HG03159 (cell line): ENCODE results near the gene HSD17B2.

Source experiments
- ATAC-seq: cut with Tn5 transposase; IDR thresholded peaks from one replicate; pipeline ENCODE4 v1.9.1; 2021; ENCODE audit warnings: mild to moderate bottlenecking, moderate library complexity; ENCODE audit not compliant: unreplicated experiment

The HSD17B2 gene

DNA sequence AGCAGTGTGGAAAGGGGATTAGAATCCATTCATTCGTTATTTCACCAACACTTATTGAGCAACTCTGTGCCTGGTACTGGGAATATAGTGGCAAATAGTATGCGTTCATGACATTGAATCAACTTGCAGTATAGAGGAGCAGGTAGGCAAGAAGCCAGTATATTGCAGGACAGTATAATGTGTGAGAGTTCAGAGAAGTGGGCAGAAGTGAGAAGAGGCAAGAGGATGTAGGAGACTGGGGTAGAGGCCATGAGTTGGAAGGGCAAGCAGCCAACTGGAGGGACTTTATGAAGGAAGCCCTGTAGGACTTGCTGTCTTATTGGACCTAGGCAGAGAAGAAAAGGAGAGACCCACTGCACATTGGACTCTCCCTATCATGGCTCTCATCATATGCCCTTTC lies 12.3 kb downstream of the HSD17B2 start:
- no peak for ATAC-seq

DNA sequence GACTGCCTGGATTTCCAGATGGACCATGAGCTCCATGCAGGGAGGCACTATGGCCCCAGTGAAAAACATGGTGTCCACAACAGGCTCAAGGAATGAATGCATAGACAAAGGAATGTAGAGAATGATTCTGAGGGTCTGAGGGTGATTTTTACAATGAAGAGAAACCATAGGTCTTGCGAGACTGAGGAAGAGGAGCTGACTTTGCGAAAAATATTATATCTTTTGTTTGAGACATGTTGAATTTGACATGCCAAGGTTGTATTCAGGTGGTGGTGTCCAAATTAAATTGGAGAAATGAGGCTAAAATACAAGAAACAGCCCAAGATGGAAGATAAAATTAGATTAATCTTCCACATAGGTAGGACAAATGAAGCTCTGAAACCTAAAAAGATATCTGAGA lies 12.7 kb downstream of the HSD17B2 start:
- no peak for ATAC-seq

DNA sequence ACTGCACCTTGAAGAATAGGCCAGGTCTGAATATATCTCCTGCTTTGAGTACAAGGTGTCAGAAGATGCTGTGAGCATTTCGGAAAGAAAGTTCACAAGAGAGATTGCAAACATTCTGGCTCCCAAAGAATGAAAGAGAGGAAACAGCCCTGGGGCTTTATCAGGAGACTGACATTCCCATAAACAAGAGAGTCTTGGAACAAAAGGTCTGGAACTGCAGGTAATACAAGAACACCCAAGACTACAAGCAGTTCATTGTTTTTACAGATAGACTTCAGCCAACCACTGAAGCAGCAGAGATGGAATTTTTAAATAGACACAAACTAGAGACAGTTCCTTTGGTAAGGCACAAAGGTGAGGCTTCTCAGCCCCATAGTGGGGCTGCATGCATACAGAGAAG lies 14.4 kb downstream of the HSD17B2 start:
- no peak for ATAC-seq

DNA sequence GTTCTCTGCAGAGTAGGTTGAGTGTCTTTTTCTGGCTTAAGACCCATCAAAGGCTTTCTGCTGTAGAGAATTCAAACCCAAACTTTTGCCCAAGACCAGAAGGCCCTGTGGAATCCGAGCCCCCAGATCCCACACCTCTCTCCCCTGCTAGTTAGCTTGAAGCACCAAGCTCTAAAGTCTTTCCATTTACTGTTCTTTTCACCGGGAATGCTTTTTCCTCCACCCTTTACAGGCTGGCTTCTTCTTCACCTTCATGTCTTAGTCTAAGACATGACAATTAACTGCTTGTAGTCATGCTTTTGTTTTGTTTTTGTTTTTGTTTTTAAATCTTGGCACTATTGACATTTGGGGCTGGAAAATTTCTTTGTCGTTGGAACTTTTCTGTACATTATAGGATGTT lies 15.5 kb downstream of the HSD17B2 start:
- no peak for ATAC-seq

DNA sequence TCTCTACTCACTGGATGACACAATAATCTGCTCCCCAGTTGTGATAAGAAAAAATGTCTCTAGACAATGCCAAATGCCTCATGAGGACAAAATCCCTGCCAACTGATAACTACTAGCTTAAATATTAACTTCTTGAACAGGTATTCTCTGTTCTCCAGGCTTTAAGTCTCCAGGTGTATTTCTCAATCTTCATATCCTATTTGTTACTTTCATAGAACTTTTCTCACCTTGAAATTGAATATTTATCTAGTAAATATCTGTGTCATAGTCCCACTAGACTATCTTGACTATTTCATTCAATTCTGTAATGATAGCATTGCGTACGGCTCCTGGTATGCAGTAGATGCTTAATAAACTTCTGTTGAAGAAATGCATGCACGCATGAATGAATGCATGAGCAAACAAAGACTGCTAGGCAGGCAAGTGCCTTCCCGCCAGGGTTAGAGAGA lies 15.9 kb downstream of the HSD17B2 start:
- no peak for ATAC-seq

DNA sequence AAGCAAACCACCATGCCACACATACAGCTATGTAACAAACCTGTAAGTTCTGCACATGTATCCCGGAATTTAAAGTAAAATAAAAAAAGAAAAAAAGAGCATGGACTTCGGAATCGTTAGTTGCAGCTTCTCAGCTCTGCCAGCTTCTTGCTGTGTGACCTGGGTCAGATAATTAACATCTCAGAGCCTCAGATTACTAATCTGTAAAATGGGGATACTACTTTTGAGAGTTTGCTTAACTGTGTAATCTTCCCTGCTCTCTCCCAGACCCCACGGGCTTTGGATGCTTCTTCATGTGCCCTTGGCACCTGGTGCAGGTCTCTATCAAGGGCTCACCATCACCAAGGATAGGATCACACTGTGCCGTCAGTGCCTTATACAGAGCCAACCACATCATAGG lies 16.6 kb downstream of the HSD17B2 start:
- no peak for ATAC-seq

DNA sequence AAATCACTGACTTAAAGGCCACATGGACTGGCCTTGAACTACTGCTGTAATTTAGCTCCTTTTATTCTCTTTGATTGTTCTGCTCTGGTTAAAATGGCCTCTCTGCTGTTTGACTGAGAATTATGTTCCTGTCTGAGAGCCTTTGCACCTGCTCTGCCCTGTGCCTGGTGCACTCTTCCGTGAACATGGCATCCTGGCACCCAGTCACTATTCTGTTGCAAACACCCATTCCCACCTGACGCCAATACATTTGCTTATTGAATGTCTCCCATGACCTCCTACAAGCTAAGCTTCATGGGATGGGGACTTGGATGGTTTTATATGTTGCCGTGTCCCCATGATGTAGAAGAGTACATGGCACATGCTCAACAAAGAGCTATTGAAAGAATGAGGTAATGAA lies 20.1 kb downstream of the HSD17B2 start:
- no peak for ATAC-seq

DNA sequence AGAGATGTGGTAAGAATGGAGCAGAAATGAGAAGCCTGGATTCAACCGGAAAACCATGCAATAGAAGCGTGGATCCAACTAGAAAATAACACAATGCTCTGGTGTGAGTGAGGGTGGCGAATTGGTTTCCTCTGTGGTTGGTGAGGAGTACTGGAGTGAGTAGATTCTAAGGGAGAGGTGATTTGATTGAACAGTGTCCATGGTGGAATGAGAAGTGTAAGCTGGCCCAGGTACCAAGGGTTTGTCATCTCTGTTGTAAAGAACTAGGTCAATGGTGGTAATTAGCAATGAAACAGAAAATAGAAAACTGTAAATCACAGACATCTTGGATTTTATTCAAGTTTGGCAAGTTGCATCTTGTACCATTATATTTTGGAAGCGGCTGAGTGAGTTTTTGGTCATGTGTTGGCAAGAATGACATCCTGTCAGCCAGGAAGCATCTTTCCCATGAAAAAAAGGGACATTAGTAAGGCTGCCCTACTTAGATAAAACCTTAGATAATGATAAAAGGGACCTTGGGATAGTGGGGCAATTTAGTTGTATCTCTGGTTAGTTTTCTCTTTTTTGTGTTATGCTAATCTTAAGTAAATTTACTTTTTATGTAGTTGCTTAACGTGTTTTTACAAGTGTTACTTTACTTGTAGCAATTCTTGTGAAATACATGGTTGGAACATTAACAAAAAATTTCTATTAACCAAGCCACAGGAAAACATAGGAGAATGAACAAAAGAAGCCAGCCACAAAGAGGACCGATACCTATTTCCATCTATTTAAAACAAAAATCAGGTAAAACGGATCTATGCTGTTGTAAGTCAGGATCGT lies 20.9 kb downstream of the HSD17B2 start:
- no peak for ATAC-seq

DNA sequence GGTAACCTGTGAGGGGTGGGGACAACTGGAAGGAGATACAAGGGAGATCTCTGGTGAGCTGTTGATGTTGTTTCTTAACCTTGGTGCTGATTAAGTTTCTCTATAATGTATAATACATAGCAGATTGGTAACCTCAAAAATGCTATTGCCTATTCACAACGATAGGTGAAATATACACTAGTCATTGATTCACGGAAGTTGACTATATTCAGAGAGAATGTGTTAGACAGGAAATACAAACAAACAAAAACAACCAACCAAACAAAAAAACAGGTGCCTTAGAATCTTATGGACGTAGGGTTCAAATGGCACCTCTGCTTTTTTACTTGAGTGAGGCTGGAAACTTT lies 21.5 kb downstream of the HSD17B2 start:
- no peak for ATAC-seq

DNA sequence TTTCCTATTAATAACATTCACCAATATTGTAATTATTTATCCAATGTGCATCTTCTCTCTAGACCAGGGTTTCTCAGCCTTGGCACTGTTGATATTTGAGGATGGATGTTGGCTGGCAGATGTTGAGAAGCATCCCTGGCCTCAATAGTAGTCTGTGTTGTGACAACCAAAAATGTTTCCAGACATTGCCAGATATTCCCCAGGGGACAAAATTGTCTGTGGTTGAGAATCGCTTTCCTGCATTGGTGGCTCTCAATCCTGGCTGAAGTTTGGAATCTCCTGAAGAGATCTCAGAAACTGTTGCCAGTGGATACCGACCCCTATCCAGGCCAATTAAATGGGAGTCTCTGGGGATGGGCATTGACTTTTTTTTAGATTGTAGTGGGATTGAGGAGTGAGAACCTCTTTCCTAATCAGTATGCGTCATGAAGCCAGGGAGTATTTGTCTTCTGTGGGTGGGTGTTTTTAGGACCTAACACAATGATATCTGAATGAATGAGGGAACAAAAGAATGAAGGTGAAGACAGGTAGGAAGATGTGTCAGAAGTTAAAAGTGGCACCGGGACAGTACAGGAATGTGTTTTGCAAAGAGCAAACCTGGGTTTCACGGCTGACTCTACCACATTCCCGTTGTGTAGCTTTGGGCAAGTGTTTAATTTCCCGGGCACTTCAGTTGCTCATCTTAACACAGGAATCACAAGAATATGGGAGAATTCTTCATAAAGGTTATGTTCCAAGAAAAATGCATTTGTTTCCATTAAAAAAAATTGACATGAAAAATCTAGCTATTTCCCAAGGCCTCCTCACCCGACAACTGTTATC lies 24.3 kb downstream of the HSD17B2 start:
- ATAC-seq: no peak

DNA sequence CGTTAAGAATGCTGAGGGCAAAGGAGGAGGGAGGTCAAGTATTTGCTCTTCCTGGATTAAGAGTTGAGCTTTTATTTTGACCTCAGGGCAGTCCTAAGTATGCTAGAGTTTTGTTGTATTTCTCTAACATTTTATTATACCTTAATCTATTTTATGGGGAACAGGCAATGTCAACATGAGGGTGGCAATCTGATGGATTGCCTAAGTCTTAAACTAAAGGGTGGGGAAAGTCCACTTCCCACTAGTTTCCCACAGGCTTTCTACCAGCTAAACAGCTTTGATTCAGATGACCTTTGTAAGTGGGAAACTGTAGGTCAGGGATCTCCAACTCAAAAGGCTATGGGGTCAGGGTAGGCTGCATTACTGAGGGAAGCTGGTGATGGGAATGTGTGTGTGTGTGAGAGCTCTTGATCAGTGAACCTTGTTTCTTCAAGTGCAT lies 24.9 kb downstream of the HSD17B2 start:
- no peak for ATAC-seq

DNA sequence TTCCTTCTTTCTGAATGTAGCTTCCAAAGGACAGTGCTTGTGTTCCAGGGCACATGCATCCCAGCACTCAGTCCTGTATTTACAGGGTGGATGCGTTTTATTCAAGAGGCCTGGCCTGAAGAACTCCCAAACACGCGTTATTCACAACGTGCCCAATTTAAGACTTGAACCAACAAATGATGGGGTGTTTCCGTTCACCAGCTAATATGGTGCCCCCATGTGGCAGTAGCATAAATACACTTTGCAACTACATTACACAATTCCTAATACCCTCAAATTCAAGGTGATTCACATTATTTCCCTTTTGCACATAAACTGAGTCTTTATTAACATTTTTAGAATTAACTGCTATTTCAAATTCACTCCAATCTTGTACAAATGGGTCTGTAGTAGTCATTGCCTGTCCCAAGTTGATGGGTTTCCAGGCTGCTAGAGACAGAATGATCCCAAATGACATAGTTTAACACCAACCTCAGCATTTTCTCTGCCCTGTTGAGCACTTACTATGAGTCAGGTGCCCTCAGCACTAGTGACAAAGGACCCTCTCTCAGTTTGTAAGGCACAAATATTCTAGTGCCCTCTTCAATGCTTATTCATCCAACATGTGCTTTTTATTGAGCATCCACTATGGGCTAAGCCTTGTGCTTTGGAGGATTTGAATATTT lies 26.9 kb downstream of the HSD17B2 start:
- no peak for ATAC-seq

DNA sequence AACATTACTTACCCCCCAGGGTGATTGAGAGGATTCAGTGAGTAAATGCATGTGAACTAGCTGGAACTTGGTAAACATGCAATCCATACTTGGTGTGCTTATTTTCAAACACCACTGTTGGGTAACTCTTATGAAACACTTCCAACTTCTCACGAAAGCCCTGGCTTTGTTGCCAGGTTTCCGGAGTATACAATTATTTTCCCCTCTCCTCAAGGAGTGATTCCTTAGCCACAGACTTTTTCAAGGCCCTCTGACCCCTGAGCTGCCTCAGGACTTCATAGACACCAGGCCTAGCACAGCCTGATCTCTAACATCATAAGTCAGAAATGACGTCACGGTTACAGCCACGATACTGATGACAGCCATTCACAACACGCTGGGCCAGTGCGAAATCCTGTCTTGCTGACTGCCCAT lies 27.6 kb downstream of the HSD17B2 start:
- no peak for ATAC-seq

DNA sequence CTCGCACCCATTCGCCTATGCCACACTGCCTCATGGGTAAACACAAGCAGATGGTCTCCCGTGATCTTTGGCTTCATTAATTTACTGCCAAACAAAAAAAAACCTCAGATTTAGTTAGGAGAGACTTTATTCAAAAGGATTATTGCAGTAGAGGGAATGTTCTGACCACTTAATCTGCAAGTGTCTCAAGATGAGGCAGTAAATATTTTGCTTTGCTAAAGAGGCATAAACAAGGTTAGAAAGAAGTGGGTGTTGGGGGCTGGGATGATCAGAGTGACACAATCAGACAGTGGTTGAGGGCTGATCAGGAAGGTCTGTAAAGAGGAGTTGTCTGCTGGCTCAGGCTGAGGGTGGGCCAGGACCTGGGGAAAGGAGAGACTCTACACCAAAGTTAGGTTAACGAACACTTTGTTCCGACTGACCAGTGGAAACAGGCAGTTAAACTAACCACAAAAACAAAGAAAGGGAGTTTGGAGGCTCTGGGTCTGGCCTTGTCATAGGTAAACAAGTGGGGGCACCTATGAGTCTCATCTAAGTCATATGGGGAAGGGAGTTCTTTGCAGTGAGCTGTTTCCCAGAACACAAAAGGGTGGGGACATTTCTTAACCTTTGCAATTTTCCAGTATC lies 28.5 kb downstream of the HSD17B2 start:
- ATAC-seq: no peak

DNA sequence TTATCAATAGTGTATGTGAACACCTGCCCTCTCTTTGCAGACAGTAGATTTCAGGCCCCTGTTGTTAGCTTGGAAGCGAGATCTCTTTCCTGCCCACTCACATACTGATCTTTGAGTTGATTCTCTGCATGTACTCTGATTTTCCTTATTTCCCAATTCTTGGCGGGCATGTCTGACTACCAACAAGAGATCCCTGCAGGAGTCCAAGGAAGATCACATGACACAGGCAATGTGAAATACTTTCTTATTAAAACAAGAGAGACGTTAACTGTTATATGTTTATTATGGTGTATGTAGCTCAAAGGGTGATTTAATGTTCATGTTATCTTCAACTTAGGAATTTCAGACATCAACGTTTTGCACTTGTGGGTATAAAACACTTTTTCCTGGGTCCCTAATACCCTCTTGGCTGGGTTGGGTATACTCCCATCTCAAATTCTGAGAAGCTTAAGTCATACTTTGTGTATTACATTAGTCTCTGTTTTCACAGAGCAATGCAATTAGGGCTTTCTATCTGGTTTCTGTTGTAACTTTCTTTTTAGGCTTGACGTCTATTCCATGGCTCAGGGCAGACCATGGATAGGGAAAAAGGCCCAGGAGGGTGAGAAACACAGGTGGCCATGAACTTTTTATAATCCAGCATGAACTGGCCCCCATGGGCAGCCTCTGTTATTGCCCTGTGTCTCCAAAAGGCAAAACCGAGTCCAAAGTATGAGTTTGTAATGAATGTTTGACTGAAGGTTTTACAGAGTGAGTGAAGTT lies 32.2 kb downstream of the HSD17B2 start:
- ATAC-seq: no peak

DNA sequence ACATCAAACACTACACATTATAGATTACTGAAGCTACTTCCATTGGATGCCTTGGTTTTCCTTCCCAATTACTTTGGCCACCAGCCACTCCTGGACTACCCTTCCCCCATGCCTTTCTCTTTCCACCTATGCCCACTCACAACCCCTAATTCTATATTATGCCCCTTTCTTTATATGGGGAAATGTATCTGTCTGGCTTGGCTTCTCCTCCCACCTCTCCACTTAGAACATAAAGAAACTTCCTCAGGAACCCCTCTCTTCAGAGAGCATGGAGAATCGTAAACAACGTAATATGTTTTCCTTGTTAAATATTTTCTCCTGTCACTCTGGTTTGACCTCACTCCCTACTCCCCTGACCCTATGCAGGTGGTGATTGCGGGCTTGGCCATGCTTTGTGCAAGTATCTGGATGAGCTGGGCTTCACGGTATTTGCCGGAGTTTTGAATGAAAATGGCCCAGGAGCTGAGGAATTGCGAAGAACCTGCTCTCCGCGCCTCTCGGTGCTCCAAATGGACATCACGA lies 32.8 kb downstream of the HSD17B2 start:
- no peak for ATAC-seq

DNA sequence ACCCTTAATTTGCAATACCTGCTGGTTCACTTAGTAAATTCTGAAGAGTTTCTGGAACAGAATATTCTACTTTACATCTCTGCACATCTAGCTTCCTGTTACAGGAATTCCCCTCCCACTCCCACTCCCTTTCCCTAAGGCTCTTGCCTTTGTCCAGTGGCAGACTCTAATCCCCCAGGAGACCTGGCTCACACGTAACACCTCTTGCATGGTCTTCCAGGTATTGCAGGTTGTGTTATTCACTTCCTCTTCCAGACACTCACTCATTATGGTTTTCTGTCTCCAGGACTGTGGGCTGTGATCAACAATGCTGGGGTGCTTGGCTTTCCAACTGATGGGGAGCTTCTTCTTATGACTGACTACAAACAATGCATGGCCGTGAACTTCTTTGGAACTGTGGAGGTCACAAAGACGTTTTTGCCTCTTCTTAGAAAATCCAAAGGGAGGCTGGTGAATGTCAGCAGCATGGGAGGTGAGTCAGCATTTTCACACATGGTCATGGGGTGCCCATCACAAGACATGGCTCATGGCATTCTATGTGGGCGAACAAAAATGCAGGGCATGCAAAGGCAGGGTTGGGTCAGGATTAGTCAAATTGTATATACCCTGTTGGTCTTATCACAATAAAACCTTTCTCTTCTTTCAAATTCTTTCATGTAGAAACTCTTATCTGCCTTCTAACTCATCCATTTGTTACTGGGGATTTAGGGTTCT lies 35.8 kb downstream of the HSD17B2 start:
- no peak for ATAC-seq

DNA sequence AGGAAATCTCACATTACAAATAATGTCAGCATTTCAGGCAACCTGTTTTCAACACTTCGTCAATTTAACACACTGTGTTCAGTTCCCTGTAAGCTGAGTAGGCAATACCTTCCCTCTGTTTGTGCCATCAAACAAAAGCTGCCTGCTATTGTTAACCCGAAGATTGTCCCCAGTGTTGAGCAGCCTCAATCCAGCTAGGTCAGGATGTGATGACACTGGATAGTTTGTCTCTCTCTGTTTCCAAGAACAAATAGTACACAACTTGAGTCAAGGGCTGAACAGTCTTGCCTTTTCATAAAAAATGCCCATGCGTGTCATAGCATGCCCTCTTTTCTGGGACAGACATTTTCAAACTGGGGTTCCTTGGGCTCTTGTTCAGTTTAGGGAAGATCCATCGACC lies 36.4 kb downstream of the HSD17B2 start:
- no peak for ATAC-seq

DNA sequence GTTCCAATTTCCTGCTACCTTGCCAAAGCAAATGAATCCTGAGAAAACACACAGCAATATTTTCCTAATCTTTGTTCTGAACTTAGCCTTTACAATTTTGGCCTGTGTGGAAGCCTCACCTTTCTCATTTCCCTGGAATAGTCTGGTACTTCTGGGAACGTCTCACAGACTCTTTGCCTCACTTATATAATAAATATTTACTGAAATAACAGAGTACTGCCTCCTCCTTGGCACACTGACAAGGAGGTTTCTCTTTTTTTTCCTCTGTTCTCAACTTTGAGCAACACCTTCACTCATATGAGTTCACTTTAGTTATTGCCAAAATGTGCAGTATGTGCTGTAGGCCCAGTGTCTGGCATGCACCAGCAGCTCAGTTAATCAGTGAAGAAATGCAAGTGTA lies 37.3 kb downstream of the HSD17B2 start:
- no peak for ATAC-seq
